ENCODE data around the gene CDK5R1.

DNA sequence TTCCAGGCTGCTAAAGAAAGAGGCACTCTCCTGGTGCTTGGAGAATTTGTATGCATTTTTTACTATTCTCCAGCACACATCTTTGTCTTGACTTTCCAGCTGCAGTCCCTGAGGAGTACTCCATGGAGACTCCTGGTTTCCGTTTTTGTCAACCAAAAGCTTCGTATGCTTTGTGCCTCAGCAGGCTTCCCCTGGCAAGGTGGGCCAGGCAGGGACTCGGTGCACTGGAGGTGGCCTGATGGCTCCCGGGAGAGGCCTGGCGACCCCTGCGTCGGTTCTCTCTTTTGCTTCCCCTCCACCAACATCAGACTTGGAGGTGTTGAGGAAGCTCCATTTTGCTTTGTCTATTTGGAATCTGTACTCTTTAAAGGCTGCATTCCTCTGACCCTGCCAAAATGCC, 23.7 kb downstream of the CDK5R1 start:
- TF ChIP-seq, protein P1, sequence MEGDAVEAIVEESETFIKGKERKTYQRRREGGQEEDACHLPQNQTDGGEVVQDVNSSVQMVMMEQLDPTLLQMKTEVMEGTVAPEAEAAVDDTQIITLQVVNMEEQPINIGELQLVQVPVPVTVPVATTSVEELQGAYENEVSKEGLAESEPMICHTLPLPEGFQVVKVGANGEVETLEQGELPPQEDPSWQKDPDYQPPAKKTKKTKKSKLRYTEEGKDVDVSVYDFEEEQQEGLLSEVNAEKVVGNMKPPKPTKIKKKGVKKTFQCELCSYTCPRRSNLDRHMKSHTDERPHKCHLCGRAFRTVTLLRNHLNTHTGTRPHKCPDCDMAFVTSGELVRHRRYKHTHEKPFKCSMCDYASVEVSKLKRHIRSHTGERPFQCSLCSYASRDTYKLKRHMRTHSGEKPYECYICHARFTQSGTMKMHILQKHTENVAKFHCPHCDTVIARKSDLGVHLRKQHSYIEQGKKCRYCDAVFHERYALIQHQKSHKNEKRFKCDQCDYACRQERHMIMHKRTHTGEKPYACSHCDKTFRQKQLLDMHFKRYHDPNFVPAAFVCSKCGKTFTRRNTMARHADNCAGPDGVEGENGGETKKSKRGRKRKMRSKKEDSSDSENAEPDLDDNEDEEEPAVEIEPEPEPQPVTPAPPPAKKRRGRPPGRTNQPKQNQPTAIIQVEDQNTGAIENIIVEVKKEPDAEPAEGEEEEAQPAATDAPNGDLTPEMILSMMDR (IDR thresholded peaks at IDR 0.05; ENCODE audit: low read length), result no peak
- TF ChIP-seq EZH2 (optimal IDR thresholded peaks at IDR 0.05; ENCODE audit: low read depth, low read length) (no peak), EZH2phosphoT487 (IDR thresholded peaks at IDR 0.05; ENCODE audit: low read length) (no peak)
